ENCODE data around the gene FBXO42. TPM values are rescaled to one million over a fixed set of nuclear protein-coding genes. Genes with fewer than 3 reads are reported as not detected.

Gene FBXO42
- total RNA-seq, 1 experiment from 2014 or later: 21.9 TPM

GRCh38 chr1:16340673-16341072 lies 11.6 kb downstream of the FBXO42 start:
- Mint-ChIP-seq H3K4me3 (ENCODE audit: unreplicated experiment) (no peak overlapping the region), H3K27ac (ENCODE audit: low read depth, unreplicated experiment) (no peak overlapping the region), H3K36me3 (ENCODE audit: insufficient read depth, unreplicated experiment) (peaks cover 17% of the 10 kb centered on the region), H3K9me3 (ENCODE audit: unreplicated experiment) (no peaks in the 10 kb centered on the region), H3K4me1 (ENCODE audit: insufficient read depth, unreplicated experiment) (peaks cover 7% of the 10 kb centered on the region), H3K27me3 (ENCODE audit: insufficient read depth, unreplicated experiment) (no peaks in the 10 kb centered on the region)
- no peak for DNase-seq (ENCODE audit: unreplicated experiment)
- CTCF ChIA-PET: no interaction called here
- BruUV-seq (replicated peaks): no TSS peak
- POLR2A ChIA-PET: interaction anchor here (0.7 kb wide), 1 partner anchor 26 kb away, joined by 3 read pairs; no protein-coding TSS in a partner anchor
- intact Hi-C loops (cut with micrococcal nuclease): no loop called here
- TF ChIP-seq CTCF (IDR thresholded peaks at IDR 0.05; ENCODE audit: unreplicated experiment): no peak

GRCh38 chr1:16338961-16339360 lies 13.3 kb downstream of the FBXO42 start:
- Mint-ChIP-seq H3K4me1 (ENCODE audit: insufficient read depth, unreplicated experiment) (peaks cover 13% of the 10 kb centered on the region), H3K27ac (ENCODE audit: low read depth, unreplicated experiment) (no peak overlapping the region), H3K9me3 (ENCODE audit: unreplicated experiment) (no peaks in the 10 kb centered on the region), H3K36me3 (ENCODE audit: insufficient read depth, unreplicated experiment) (peaks cover 17% of the 10 kb centered on the region), H3K27me3 (ENCODE audit: insufficient read depth, unreplicated experiment) (no peaks in the 10 kb centered on the region), H3K4me3 (ENCODE audit: unreplicated experiment) (no peak overlapping the region)
- ChIA-PET POLR2A (no interaction called here), CTCF (interaction anchor here (0.5 to 0.6 kb wide), 2 partner anchors 9 to 42 kb away, joined by 3 to 4 read pairs; no protein-coding TSS in a partner anchor)
- BruUV-seq (replicated peaks): no TSS peak
- TF ChIP-seq CTCF (IDR thresholded peaks at IDR 0.05; ENCODE audit: unreplicated experiment): no peak
- intact Hi-C loops (cut with micrococcal nuclease): no loop called here
- no peak for DNase-seq (ENCODE audit: unreplicated experiment)

- TF ChIP-seq CTCF (IDR thresholded peaks at IDR 0.05; ENCODE audit: unreplicated experiment): no peak
- Mint-ChIP-seq H3K27me3 (ENCODE audit: insufficient read depth, unreplicated experiment) (no peaks in the 10 kb centered on the region), H3K36me3 (ENCODE audit: insufficient read depth, unreplicated experiment) (peaks cover 7% of the 10 kb centered on the region), H3K4me1 (ENCODE audit: insufficient read depth, unreplicated experiment) (peaks cover 13% of the 10 kb centered on the region), H3K9me3 (ENCODE audit: unreplicated experiment) (no peaks in the 10 kb centered on the region), H3K4me3 (ENCODE audit: unreplicated experiment) (no peak overlapping the region), H3K27ac (ENCODE audit: low read depth, unreplicated experiment) (no peak overlapping the region)
- no TSS peak for BruUV-seq (replicated peaks)
- DNase-seq (ENCODE audit: unreplicated experiment): no peak
- intact Hi-C loops (cut with micrococcal nuclease): no loop called here
- CTCF ChIA-PET: interaction anchor here (0.6 to 0.8 kb wide), 5 partner anchors 20 to 324 kb away, joined by 3 to 6 read pairs (median 4); no protein-coding TSS in a partner anchor
- POLR2A ChIA-PET: interaction anchor here (0.7 to 1.4 kb wide), 4 partner anchors 10 to 18 kb away, joined by 3 to 4 read pairs (median 4); partner anchors contain the start of gene FBXO42
These were observed 17.5 kb downstream of the FBXO42 start for GRCh38 chr1:16334655-16335340.

- Mint-ChIP-seq H3K9me3 (ENCODE audit: unreplicated experiment) (no peaks in the 10 kb centered on the region), H3K36me3 (ENCODE audit: insufficient read depth, unreplicated experiment) (peaks cover 17% of the 10 kb centered on the region), H3K4me1 (ENCODE audit: insufficient read depth, unreplicated experiment) (peaks cover 15% of the 10 kb centered on the region), H3K27ac (ENCODE audit: low read depth, unreplicated experiment) (no peak overlapping the region), H3K27me3 (ENCODE audit: insufficient read depth, unreplicated experiment) (no peaks in the 10 kb centered on the region), H3K4me3 (ENCODE audit: unreplicated experiment) (no peak overlapping the region)
- POLR2A ChIA-PET: no interaction called here
- BruUV-seq (replicated peaks): no TSS peak
- intact Hi-C loops (cut with micrococcal nuclease): no loop called here
- DNase-seq (ENCODE audit: unreplicated experiment): no peak
- no peak for TF ChIP-seq CTCF (IDR thresholded peaks at IDR 0.05; ENCODE audit: unreplicated experiment)
- CTCF ChIA-PET: interaction anchor here (0.6 kb wide), 1 partner anchor 39 kb away, joined by 4 read pairs; no protein-coding TSS in a partner anchor
These were observed 25.4 kb downstream of the FBXO42 start for GRCh38 chr1:16326833-16327404.
